Progenitor cell of endocrine pancreas (in vitro differentiated cells): ENCODE measurements around the gene CASR. TPM values are rescaled to one million over a fixed set of nuclear protein-coding genes. Genes with fewer than 3 reads are reported as not detected.

ENCODE experiments used
- DNase-seq: peaks from one replicate; pipeline ENCODE4 v3.0.0; 2021; ENCODE audit warnings: low spot score; ENCODE audit not compliant: unreplicated experiment
- H3K27ac Mint-ChIP-seq: 2 replicates; pipeline ENCODE4 v1.8.0; 2021; ENCODE audit warnings: mild to moderate bottlenecking, moderate library complexity, mixed read lengths
- H3K27me3 Mint-ChIP-seq: 2 replicates; pipeline ENCODE4 v1.8.0; 2021; ENCODE audit warnings: mixed read lengths
- H3K36me3 Mint-ChIP-seq: 2 replicates; pipeline ENCODE4 v1.8.0; 2022; ENCODE audit warnings: mixed read lengths; ENCODE audit not compliant: insufficient read depth
- H3K4me1 Mint-ChIP-seq: 2 replicates; pipeline ENCODE4 v1.8.0; 2021; ENCODE audit warnings: low read depth, mixed read lengths
- H3K4me3 Mint-ChIP-seq: 2 replicates; pipeline ENCODE4 v1.8.0; 2021; ENCODE audit warnings: low read depth, mild to moderate bottlenecking, moderate library complexity, mixed read lengths
- H3K9me3 Mint-ChIP-seq: 2 replicates; pipeline ENCODE4 v1.8.0; 2021; ENCODE audit warnings: low read depth, mixed read lengths
- total RNA-seq: library from RNA; stranded (reverse); gene quantifications from 2 replicates; pipeline ENCODE4 v1.2.1, GENCODE V29; 2021
- TF ChIP-seq, protein P1 (sequence below): fragments of 200-600 bp; sonication (generic); IDR thresholded peaks from one replicate; pipeline ENCODE4 v1.5.0; 2021; ENCODE audit warnings: antibody characterized with exemption, mild to moderate bottlenecking; ENCODE audit not compliant: unreplicated experiment

Gene CASR
- total RNA-seq, 1 donor from 2014 or later: 2.3 TPM

DNA sequence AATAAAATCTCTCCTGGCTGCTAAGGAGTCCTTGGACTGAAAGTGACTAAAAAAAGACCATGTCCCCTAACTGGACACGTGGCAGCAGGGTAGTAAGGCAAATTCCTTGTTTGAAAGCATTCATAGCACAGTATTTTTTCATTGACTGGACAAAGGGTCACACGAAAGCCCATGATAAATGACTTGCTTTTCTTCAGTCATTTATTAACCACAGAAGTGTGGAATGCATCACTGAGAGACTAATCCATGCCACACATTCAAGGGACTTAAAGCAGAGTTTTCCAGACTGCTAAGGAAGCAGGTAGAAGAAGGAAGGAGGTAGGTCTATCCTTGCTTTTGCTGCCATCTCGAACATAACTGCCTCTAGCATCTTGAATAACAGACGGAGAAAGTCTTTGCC is 31.2 kb downstream of the CASR start:
- no peak for DNase-seq
- Mint-ChIP-seq H3K4me3 (peak overlapping the region; percentile 38), H3K4me1 (peaks cover 43% of the 10 kb centered on the region), H3K9me3 (no peaks in the 10 kb centered on the region), H3K27ac (peak overlapping the region; percentile 93), H3K36me3 (no peaks in the 10 kb centered on the region), H3K27me3 (peaks cover 4% of the 10 kb centered on the region)
- TF ChIP-seq, protein P1, sequence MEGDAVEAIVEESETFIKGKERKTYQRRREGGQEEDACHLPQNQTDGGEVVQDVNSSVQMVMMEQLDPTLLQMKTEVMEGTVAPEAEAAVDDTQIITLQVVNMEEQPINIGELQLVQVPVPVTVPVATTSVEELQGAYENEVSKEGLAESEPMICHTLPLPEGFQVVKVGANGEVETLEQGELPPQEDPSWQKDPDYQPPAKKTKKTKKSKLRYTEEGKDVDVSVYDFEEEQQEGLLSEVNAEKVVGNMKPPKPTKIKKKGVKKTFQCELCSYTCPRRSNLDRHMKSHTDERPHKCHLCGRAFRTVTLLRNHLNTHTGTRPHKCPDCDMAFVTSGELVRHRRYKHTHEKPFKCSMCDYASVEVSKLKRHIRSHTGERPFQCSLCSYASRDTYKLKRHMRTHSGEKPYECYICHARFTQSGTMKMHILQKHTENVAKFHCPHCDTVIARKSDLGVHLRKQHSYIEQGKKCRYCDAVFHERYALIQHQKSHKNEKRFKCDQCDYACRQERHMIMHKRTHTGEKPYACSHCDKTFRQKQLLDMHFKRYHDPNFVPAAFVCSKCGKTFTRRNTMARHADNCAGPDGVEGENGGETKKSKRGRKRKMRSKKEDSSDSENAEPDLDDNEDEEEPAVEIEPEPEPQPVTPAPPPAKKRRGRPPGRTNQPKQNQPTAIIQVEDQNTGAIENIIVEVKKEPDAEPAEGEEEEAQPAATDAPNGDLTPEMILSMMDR: no peak

DNA sequence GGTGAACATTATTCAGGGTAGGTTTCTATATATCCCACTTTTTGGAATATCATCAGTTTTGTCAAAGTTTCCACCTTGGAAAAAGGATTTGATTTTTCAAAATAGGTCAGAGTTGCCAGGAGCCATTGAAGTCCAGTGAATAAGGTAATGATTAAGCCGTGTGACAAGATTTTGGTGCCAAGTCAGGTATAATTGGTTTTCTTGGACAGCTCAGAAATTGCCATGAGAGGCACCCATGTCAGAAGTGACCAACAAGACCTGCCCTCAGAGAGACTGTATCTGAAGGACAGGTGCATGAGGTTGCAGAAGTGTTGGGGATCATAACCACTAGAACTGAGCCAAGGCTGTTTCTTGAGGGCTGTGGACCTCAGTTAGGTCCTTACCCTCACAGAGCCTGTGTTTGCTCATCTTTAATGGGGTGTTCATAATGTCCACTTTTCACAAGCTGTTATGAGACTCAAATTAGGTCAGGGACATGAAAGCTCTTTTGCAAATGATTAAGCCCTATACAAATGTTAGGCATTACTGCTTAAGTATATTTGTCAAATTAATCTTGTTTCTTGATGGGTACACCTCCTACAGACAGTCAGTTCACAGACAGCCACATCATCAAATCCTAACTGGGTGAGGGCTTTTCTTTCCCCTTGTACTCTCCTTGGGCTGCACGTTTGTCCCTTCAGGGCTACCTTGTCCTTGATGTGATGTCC is 32.3 kb downstream of the CASR start:
- Mint-ChIP-seq H3K36me3 (no peaks in the 10 kb centered on the region), H3K27ac (peak overlapping the region; percentile 50), H3K4me3 (peak overlapping the region; percentile 51), H3K27me3 (peaks cover 6% of the 10 kb centered on the region), H3K9me3 (no peaks in the 10 kb centered on the region), H3K4me1 (peaks cover 43% of the 10 kb centered on the region)
- TF ChIP-seq, protein P1: no peak
- no peak for DNase-seq

DNA sequence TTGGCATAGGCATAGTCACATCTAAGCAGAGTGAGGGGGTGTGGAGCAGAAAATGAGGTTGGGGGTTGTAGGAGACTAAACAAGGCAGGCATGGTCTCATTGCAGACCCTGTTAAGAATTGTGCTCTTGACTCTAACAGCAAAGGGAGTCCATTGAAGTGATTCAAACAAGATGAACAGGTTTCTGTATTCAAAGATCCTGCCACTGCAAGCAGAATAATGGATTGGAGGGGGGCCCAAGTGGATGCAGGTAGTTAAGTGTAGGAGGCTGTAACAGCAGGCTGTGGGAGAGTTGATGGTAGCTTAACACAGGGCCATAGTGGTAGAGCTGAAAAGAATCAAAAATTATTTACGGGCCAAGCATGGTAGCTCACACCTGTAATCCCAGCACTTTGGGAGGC is 34.4 kb downstream of the CASR start:
- Mint-ChIP-seq H3K27ac (peak overlapping the region; percentile 17), H3K27me3 (peaks cover 17% of the 10 kb centered on the region), H3K4me1 (peaks cover 43% of the 10 kb centered on the region), H3K4me3 (no peak overlapping the region), H3K36me3 (no peaks in the 10 kb centered on the region), H3K9me3 (peaks cover 5% of the 10 kb centered on the region)
- TF ChIP-seq, protein P1: no peak
- DNase-seq: no peak

DNA sequence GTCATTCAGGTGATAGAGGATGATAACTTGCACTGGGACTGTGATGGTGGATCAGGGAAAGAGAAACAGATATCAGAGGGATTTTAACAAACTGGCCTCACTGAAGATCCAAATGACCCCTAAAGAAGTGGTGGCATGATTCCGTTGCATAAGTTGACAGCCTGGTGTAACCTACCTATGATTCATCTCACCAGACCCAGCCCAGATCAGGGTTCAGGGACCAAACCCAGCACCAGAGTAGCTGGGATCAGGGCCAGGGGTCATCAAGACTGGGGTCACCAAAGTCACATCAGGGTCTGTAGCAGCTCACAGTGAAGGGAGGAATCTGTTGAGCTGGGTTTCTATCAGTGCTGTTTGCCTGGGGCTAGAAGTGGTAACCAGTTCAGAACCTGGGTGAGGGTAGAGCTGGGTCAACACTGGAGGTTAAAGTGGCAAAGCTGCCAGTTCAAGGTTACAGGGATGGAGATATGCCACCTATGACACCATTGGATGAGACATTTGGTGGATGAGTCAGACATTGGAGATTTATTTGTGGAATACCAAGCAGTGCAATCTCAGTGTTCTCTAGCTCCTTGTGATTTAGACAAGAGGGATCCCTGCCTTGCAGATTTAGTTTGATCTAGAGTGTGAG is 35.9 kb downstream of the CASR start:
- H3K4me3 Mint-ChIP-seq: no peak overlapping the region
- TF ChIP-seq, protein P1: no peak

DNA sequence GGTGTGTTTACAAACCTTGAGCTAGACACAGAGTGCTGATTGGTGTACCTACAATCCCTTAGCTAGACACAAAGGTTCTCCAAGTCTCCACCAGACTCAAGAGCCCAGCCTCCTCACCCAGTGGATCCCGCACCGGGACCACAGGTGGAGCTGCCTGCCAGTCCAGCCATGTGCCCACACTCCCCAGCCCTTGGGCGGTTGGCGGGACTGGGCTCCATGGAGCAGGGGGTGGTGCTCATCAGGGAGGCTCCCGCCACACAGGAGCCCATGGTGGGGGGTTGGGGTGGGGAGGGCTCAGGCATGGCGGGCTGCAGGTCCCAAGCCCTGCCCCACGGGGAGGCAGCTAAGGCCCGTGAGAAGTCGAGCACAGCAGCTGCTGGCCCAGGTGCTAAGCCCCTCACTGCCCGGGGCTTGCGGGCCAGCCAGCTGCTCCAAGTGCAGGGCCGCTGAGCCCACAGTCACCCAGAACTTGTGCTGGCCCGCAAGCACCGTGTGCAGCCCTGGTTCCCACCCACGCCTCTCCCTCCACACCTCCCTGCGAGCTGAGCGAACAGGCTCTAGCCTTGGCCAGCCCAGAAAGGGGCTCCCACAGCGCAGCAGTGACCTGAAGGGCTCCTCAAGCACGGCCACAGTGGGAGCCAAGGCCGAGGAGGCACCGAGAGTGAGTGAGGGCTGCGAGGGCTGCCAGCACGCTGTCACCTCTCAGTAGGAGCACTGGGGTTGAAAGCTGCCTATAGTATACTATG is 43.7 kb downstream of the CASR start:
- TF ChIP-seq, protein P1: no peak
- Mint-ChIP-seq H3K27me3 (peaks cover 15% of the 10 kb centered on the region), H3K4me3 (no peak overlapping the region), H3K4me1 (no peaks in the 10 kb centered on the region), H3K27ac (no peak overlapping the region), H3K36me3 (peaks cover 2% of the 10 kb centered on the region), H3K9me3 (peaks cover 33% of the 10 kb centered on the region)
- DNase-seq: no peak

More for the DNA sequence above, 35.9 kb downstream of the CASR start:
- no peak for DNase-seq
- H3K36me3 Mint-ChIP-seq: no peaks in the 10 kb centered on the region
- peaks cover 36% of the 10 kb centered on the region for H3K4me1 Mint-ChIP-seq
- peaks cover 20% of the 10 kb centered on the region for H3K27me3 Mint-ChIP-seq
- peaks cover 19% of the 10 kb centered on the region for H3K9me3 Mint-ChIP-seq
- no peak overlapping the region for H3K27ac Mint-ChIP-seq
